ENCODE results near the gene EMC1.

Gene EMC1

DNA sequence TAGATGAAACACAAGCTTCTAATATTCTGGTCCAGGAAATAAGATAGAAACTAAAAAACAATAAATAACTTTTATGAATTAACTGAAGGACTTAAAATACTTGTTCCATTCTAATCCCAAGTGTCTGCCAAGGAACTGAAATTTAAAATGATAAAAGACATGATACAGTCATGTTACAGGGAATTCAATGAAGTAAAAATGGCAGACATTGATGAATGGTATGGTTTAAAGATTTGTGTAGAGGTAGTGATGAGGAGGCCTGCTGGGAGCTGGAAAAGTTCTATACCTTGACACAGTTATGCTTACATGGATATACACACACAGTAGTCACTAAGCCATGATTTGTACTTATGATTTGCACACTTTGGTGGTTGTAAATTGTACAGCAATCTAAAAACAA, 39.2 kb downstream of the EMC1 start:
- Mint-ChIP-seq H3K4me1 (ENCODE audit: low read depth) (peaks cover 54% of the 10 kb centered on the region), H3K9me3 (ENCODE audit: low read depth) (no peaks in the 10 kb centered on the region), H3K36me3 (no peaks in the 10 kb centered on the region), H3K27ac (peak overlapping the region; percentile 73), H3K27me3 (no peaks in the 10 kb centered on the region), H3K4me3 (peak overlapping the region; percentile 99)

DNA sequence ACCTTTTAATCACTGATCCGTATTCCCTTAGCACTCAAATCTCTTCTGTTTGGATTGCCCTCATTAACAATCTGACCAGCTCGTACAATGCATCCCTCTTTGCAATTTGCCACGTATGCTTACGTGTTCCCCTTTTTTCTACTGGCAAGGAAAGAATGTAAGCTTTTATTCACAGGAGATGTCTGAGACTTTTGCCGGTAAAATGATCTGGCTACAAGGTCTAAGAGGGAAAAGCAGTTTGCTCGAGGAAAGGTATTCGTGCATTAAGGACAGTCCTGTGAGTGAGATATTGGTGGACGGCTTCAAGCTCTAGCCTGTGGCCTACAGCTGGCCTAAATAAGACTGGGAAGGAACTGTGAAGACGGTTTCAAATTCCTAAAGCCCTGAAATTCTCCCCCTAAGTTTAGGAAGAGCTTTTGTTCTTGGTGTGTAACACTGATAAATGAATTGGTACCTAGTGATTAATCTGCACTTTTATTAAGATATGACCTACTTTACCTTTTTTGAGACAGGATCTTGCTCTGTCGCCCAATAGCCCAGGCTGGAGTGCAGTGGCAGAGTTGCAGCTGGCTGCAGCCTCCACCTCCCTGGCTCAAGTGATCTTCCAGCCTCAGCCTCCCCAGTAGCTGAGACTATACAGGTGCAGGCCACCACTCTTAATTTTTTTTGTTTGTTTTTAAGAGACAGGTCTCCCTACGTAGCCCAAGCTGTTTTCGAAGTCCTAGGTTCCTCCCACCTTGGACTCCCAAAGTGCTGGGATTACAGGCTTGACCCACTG, 40.4 kb downstream of the EMC1 start:
- Mint-ChIP-seq H3K27me3 (no peaks in the 10 kb centered on the region), H3K4me1 (ENCODE audit: low read depth) (peaks cover 61% of the 10 kb centered on the region), H3K36me3 (peaks cover 5% of the 10 kb centered on the region), H3K4me3 (peak overlapping the region; percentile 99), H3K27ac (peak overlapping the region; percentile 99), H3K9me3 (ENCODE audit: low read depth) (no peaks in the 10 kb centered on the region)

DNA sequence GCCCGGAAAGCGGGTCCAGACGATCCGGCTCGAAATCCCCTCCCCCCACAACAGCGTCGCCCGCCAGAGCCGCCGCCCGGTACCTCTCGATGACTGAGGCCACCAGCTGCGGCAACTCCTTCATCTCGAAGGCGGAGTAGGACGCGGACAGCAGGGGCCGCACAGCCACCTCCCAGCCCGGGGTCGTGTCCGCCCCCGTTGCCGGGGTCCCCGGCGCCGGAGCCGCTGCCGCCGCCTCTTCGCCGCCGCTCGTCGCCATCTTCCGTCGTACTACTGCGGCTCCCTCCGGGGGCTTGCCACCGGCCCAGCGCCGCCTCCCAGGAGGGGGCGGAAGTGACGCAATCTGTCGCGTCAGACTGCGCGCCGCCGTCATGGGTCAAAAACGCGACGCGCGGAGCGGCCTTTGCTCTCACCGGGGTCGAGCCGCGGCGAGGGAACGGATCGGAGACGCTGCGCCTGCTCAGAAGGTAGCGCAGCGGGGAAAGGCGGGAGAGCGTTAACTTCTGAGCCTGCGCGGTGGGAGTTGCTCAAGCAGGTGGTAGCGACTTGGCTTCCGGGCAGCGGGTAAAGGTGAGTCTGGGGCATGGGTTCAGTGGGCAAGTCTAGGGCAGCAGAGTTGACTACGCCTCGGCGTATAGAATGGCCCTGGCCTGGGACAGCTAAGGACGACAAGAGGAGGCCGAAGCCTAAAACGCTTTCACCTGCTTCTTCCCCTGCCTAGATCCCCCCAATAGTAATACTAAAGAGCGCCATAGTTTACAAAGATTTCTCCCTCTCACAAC, 41.1 kb downstream of the EMC1 start, which contains the start of gene UBR4:
Gene UBR4 (minus strand): TSS at position 277 of the 782 bp plus-strand sequence. CDS start 18 bp downstream, at position 259.
- Mint-ChIP-seq H3K4me1 (ENCODE audit: low read depth) (peaks cover 67% of the 10 kb centered on the region), H3K36me3 (peaks cover 7% of the 10 kb centered on the region), H3K4me3 (peak within 1 kb of the TSS; percentile 99), H3K27ac (peak within 1 kb of the TSS; percentile 99), H3K27me3 (no peaks in the 10 kb centered on the region), H3K9me3 (ENCODE audit: low read depth) (no peaks in the 10 kb centered on the region)

DNA sequence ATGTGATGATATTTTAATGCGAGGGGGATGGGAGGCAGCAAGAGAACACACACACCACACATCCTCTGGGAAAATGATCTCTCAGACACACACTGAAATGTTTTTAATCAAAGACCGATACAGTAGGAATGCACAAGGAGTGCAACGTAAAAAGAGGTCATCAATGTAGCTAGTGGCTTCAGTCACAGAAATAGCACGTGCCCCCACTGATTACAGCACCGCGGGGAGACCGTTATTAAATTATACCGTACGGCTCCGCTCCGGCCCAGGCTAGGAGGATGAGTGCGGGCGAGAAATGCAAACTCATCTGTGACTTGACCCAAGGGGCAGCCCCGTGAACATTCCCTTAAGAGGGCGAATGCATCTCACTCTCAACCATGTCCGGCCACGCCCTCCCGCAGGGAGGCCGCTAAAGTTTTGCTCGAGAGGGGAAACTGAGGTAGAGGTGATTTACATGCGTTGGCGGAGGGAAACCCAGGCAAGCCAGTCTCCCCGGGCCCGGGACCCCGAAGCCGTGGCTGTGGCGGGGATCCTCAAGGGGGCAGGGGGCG, 41.8 kb downstream of the EMC1 start:
- Mint-ChIP-seq H3K4me3 (peak overlapping the region; percentile 99), H3K4me1 (ENCODE audit: low read depth) (peaks cover 72% of the 10 kb centered on the region), H3K9me3 (ENCODE audit: low read depth) (no peaks in the 10 kb centered on the region), H3K27me3 (no peaks in the 10 kb centered on the region), H3K27ac (peak overlapping the region; percentile 94), H3K36me3 (peaks cover 7% of the 10 kb centered on the region)

DNA sequence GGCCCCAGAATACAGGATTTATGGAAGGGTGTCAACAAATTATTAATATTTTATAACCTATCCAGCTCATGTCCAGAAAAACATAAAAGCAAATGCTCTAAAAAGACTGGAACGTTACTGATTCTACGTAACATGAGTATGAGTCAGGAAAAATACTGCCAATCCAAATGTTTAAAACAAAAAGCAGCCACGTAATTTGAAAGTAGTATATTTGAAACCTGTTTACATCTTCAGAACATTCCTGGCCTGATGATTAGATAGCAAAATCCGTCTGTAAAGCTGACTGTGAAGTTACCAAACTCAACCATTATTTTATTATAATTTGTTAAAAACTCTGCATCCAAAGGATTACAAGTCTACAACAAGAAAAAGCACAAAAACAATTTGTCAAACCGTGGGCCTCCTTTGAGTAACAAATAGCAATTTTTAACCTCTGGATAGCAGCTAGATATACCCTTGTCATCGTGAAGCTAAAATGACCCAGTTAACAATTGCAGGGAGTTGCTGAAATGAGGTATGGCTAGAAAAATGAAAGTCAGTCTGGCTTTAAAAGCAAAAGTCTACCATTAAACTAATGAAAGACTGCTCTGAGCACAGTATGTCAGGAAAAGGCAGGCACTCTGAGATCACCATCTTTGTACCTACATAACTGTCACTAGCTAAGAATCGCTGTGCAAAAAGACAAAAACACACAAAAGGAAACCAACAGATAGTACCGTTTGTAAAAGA, 42.5 kb downstream of the EMC1 start:
- H3K27me3 Mint-ChIP-seq: no peaks in the 10 kb centered on the region
- H3K27ac Mint-ChIP-seq: peak overlapping the region; percentile 94
- H3K4me1 Mint-ChIP-seq (ENCODE audit: low read depth): peaks cover 75% of the 10 kb centered on the region
- H3K36me3 Mint-ChIP-seq: peaks cover 7% of the 10 kb centered on the region
- H3K9me3 Mint-ChIP-seq (ENCODE audit: low read depth): no peaks in the 10 kb centered on the region
- peak overlapping the region; percentile 99 for H3K4me3 Mint-ChIP-seq

DNA sequence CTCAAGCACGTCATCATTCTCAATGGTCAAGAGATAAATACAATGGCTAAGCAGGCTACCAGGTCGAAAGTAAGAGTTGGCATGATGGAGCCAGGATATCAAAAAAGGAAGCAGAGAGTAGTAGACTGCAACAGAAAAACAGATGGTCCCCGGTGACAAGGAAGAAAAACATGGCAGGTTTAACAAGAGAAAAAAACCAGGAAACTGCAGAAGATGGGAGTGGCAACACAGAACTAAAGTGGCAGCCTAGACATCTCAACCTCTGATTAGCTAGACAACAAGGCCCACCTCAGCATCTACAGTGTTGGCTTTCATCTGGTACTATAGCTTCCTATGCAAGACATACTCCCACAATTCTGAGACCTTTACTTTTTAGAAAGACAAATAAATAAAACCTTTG, 44.4 kb downstream of the EMC1 start:
- Mint-ChIP-seq H3K27me3 (no peaks in the 10 kb centered on the region), H3K36me3 (peaks cover 7% of the 10 kb centered on the region), H3K27ac (peak overlapping the region; percentile 69), H3K4me3 (peak overlapping the region; percentile 60), H3K9me3 (ENCODE audit: low read depth) (no peaks in the 10 kb centered on the region), H3K4me1 (ENCODE audit: low read depth) (peaks cover 73% of the 10 kb centered on the region)

DNA sequence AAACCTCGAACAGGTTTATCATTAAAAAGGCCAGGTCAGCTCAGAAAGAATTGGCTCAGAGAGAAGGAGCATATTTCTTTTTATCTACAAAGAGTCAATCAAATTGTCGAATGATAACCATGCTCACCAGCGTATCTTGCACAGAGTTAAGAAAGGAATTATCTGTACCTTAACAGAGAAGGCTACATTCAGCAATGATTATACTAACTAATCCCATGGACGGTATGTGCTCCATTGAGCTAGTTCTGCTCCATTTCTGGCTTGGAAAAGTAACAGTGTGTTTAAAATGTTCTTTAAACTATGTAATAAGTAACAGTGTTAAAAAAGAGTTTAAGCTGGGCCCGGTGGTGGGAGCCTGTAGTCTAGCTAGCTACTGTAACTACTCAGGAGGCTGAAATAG, 45.5 kb downstream of the EMC1 start:
- Mint-ChIP-seq H3K4me3 (peak overlapping the region; percentile 0), H3K4me1 (ENCODE audit: low read depth) (peaks cover 68% of the 10 kb centered on the region), H3K36me3 (peaks cover 7% of the 10 kb centered on the region), H3K27ac (peak overlapping the region; percentile 41), H3K9me3 (ENCODE audit: low read depth) (no peaks in the 10 kb centered on the region), H3K27me3 (no peaks in the 10 kb centered on the region)

DNA sequence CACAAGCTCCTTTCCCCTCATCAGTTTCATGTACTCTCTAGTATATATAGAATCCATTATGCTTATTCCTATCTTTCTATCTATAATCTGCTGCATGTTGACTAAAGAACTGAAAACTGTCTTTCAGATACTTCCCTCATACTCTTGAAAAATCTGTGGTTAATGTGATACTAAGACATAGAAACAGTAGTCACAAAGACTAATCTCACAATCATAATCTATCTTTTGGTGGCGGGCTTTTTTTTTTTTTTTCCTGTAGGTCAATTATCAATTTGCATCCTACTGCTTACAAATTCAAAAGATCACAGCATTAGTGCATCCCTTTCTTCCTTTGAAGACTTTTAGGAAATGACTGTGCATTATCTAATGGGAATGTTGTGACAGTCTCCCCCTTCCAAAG, 45.9 kb downstream of the EMC1 start:
- Mint-ChIP-seq H3K36me3 (peaks cover 7% of the 10 kb centered on the region), H3K9me3 (ENCODE audit: low read depth) (no peaks in the 10 kb centered on the region), H3K27ac (peak overlapping the region; percentile 41), H3K4me3 (peak overlapping the region; percentile 0), H3K27me3 (no peaks in the 10 kb centered on the region), H3K4me1 (ENCODE audit: low read depth) (peaks cover 65% of the 10 kb centered on the region)

DNA sequence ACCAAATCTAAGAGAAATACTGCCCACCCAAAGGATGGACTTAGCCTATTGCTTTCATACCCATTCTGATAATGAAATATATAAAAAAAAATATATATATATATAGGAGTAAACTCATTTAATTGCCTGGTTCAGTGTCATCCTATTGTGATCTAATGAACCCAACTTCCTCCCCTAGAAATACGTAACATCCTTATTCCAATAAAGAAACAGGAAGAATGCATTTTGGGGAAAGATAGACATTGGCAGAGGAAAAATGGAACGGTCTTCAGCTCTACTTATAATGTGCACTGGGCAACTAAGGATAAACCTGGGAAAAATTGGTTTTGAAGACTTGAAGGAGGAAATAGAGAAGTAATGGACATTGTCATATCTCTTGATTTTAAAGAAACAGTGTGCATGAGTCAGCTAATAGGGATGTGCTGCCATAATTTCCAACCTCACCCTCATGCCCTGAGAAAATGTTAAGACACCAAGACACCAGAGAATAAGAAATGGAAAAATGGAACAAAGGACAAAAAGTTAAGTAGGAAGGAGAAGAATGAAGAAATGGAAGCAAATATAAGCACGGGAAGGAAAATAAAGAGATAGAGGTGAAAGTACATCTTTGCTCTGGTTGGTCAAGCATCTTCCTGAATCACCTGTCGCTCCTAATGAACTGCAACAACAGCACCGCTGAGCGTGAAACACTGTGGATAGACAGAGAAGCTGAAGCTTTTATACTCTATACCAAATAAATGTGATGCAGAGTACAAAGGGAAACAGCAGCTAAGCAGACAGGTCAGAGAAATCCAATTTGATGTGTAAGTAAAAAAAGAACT, 46.7 kb downstream of the EMC1 start:
- Mint-ChIP-seq H3K9me3 (ENCODE audit: low read depth) (no peaks in the 10 kb centered on the region), H3K4me1 (ENCODE audit: low read depth) (peaks cover 69% of the 10 kb centered on the region), H3K27ac (peak overlapping the region; percentile 41), H3K27me3 (no peaks in the 10 kb centered on the region), H3K36me3 (peaks cover 7% of the 10 kb centered on the region), H3K4me3 (peak overlapping the region; percentile 12)

DNA sequence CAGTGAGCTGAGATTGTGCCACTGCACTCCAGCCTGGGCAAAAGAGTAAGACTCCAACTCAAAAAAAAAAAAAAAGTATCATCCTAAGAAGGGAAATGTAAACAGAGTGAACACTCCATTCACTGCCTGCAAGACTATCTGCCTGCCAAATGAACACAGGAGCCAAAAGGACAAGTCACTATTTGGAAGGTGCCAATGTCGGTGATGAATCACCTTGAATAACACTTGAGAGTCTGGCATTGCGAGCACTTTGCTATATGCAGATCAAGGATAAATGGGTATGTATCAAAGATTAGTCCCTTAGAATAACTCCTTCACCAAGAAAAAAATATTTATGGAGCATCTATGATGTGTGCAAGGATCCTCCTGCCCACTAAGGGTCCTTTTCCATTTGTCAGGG, 47.9 kb downstream of the EMC1 start:
- no peaks in the 10 kb centered on the region for H3K9me3 Mint-ChIP-seq (ENCODE audit: low read depth)
- peaks cover 7% of the 10 kb centered on the region for H3K36me3 Mint-ChIP-seq
- no peak overlapping the region for H3K4me3 Mint-ChIP-seq
- H3K27me3 Mint-ChIP-seq: no peaks in the 10 kb centered on the region
- H3K4me1 Mint-ChIP-seq (ENCODE audit: low read depth): peaks cover 63% of the 10 kb centered on the region
- H3K27ac Mint-ChIP-seq: peak overlapping the region; percentile 78

DNA sequence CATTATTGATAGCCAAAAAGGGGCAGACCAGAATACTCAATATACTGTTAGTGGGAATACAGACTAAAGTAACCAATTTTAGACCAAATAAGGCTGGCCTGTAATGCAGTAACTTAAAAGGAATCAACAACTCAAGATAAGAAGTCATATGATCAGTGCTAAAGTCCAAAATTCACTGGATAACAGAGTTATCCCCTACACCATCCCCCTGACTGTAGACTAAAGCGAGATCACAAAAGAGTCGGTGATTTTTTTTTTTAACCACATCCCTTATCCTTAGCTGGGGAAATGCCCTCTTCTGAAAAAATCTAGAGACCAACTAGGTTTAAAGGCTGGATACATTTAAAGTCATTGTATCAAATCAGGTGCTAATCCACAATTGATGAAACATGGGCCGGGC, 48.9 kb downstream of the EMC1 start:
- no peaks in the 10 kb centered on the region for H3K9me3 Mint-ChIP-seq (ENCODE audit: low read depth)
- H3K4me1 Mint-ChIP-seq (ENCODE audit: low read depth): peaks cover 53% of the 10 kb centered on the region
- no peak overlapping the region for H3K4me3 Mint-ChIP-seq
- peak overlapping the region; percentile 18 for H3K27ac Mint-ChIP-seq
- peaks cover 7% of the 10 kb centered on the region for H3K36me3 Mint-ChIP-seq
- H3K27me3 Mint-ChIP-seq: no peaks in the 10 kb centered on the region

DNA sequence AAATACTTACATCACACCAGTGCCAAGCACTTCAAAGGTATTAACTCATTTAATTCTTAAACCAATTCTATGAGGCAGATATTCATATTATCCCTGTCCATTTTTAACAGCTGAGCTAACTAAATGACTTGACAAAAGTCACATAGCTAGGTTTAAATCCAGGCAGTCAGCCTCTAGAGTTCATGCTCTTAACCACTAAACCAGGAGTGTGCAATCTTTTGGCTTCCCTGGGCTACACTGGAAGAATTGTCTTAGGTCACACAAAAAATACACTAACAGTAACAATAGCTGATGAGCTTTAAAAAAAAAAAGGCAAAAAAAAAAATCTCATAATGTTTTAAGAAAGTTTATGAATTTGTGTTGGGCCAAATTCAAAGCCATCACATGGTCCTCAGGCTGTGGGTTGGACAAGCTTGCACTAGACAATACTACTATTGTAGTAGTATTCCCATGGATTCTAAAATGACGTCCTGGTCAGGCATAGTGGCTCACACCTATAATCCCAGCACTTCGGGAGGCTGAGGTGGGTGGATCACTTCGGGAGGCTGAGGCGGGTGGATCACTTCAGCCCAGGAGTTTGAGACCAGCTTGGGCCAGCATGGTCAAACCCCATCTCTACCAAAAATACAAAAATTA, 51.2 kb downstream of the EMC1 start:
- H3K4me3 Mint-ChIP-seq: no peak overlapping the region
- H3K36me3 Mint-ChIP-seq: peaks cover 6% of the 10 kb centered on the region

DNA sequence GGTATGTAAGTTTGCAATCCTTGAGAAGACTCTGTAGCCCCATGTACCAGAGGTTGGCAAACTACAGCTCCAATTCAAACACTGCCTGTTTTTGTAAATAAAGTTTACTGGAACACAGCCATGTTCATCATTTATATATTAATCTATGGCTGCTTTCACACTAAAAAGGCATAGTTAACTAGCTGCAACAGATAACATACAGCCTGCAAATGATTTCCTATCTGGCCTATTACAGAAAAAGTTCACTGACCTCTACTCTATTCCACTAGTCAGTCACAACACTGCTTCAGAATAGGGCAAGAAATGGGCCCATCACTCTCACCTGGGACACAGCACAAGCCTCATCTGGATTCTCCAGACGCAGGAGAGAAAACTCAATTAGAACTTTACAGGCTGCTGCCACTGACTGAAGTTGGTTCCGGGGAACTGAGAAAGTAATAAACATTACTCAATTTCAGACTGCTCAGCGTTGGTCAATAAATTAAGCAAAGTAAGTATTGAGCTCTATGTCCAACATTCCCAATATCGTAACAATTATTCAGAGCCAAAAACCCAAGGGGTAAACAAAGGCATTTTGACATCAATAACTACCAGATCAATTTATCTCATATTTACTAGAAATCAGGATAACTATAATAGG, 51.9 kb downstream of the EMC1 start:
- Mint-ChIP-seq H3K27me3 (no peaks in the 10 kb centered on the region), H3K36me3 (peaks cover 6% of the 10 kb centered on the region), H3K9me3 (ENCODE audit: low read depth) (no peaks in the 10 kb centered on the region), H3K4me3 (no peak overlapping the region), H3K4me1 (ENCODE audit: low read depth) (peaks cover 31% of the 10 kb centered on the region), H3K27ac (no peak overlapping the region)

More for the DNA sequence above, 51.2 kb downstream of the EMC1 start:
- Mint-ChIP-seq H3K27ac (no peak overlapping the region), H3K9me3 (ENCODE audit: low read depth) (no peaks in the 10 kb centered on the region), H3K27me3 (no peaks in the 10 kb centered on the region), H3K4me1 (ENCODE audit: low read depth) (peaks cover 38% of the 10 kb centered on the region)
